ENCODE measurements around the gene SBF1.

DNA sequence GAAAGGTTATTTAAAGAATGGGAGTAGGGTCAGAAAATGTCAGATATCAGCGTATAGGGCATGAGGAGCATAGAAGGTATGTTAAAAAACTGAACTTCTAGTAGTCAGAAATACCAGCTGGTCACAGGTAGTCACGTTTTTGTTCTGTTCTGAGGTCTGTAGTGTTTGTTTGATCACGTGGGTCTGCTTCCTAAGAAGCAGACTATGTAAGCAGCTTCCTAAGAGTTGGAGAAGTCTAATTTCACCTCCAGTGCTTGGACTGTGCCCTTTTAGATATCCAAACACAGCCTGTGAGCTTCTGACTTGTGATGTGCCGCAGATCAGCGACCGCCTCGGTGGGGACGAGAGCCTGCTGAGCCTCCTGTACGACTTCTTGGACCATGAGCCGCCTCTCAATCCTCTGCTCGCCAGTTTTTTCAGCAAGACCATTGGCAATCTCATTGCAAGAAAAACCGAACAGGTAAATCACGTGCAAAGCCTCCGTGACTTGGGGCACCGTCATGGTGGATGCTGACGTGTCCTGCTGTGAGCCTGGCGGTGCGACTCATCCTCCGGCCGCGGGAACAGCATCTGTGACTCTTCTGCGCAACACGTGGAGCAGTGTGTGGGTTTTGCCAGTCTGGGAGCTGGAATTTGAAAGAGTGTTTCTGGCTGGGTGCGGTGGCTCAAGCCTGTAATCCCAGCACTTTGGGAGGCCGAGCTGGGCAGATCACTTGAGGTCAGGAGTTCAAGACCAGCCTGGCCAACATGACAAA, 68.2 kb downstream of the SBF1 start:
- TF ChIP-seq CTCF (IDR thresholded peaks at IDR 0.05) (no peak), EZH2 (IDR thresholded peaks at IDR 0.05; ENCODE audit: borderline replicate concordance, insufficient read depth, low read depth, low read length, poor library complexity, severe bottlenecking) (no peak)

Measured in B cell (primary cell).